ENCODE data around the gene TNS3.

TNS3 gene

DNA sequence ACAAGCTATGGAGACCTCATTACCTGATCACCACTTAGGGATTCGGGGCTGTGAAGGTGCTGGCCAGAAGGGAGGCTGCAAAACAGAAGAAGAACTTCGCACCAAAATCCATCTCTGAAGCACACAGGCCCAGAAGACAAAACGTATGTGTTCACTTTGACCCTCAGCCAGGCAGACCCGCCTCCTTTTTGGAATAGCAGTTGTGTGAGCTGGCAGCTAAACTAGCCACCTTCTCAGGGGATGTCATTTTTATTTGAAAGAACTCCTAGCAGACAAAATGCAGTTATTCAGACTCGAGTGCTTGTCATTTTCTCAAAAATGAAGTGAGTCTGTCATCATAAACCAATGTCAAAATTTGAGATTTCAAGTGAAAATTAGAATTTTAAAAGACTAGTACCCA, 71.7 kb downstream of the TNS3 start:
- peaks cover 0 to 3% of the 10 kb centered on the region in 2 donors for H3K36me3 ChIP-seq (ENCODE audit: control insufficient read depth in 2 of 2, insufficient read depth in 2 of 2, low read length in 2 of 2)
- no peaks in the 10 kb centered on the region for H3K27me3 ChIP-seq (ENCODE audit: control insufficient read depth in 1 of 2, insufficient read depth in 2 of 2, low read length in 2 of 2)
- H3K9me3 ChIP-seq (ENCODE audit: control insufficient read depth in 2 of 2, low read length in 2 of 2): no peaks in the 10 kb centered on the region
- H3K4me1 ChIP-seq (ENCODE audit: control insufficient read depth, insufficient read depth, low read length): peaks cover 41% of the 10 kb centered on the region
- no peak overlapping the region for H3K9ac ChIP-seq (ENCODE audit: low read length in 2 of 2)
- H3K4me3 ChIP-seq (ENCODE audit: low read length in 2 of 2): no peak overlapping the region
- H3K27ac ChIP-seq (ENCODE audit: low read length): no peak overlapping the region

DNA sequence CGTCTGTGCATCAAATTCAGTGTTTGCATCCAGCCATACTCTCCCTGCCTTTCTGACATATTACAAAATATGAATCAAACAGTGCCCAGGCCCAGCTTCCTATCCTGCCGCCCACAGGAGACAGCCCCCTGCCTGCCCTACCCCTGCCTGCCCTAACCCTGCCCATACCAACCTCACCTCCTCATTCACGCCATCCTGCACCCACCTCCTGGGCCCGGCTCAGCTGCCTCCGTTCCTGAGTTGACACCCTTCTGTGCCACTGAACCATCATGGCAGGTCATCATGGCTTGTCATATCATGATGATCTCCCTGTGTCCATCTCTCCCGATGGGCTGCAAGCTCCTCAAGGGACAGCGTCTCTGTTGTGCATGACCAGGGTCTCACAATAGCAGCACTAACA, 72.3 kb downstream of the TNS3 start:
- no peaks in the 10 kb centered on the region for H3K9me3 ChIP-seq (ENCODE audit: control insufficient read depth in 2 of 2, low read length in 2 of 2)
- peaks cover 38% of the 10 kb centered on the region for H3K4me1 ChIP-seq (ENCODE audit: control insufficient read depth, insufficient read depth, low read length)
- no peak overlapping the region for H3K27ac ChIP-seq (ENCODE audit: low read length)
- no peaks in the 10 kb centered on the region for H3K27me3 ChIP-seq (ENCODE audit: control insufficient read depth in 1 of 2, insufficient read depth in 2 of 2, low read length in 2 of 2)
- H3K36me3 ChIP-seq (ENCODE audit: control insufficient read depth in 2 of 2, insufficient read depth in 2 of 2, low read length in 2 of 2): peaks cover 0 to 3% of the 10 kb centered on the region in 2 donors
- H3K4me3 ChIP-seq (ENCODE audit: low read length in 2 of 2): no peak overlapping the region
- H3K9ac ChIP-seq (ENCODE audit: low read length in 2 of 2): no peak overlapping the region

GRCh38 chr7:47508389-47509380, 73.2 kb downstream of the TNS3 start:
- Histone ChIP-seq H3K4me3 (ENCODE audit: low read length in 2 of 2) (no peak overlapping the region), H3K4me1 (ENCODE audit: control insufficient read depth, insufficient read depth, low read length) (peaks cover 29% of the 10 kb centered on the region), H3K27ac (ENCODE audit: low read length) (no peak overlapping the region), H3K9me3 (ENCODE audit: control insufficient read depth in 2 of 2, low read length in 2 of 2) (no peaks in the 10 kb centered on the region), H3K27me3 (ENCODE audit: control insufficient read depth in 1 of 2, insufficient read depth in 2 of 2, low read length in 2 of 2) (no peaks in the 10 kb centered on the region), H3K9ac (ENCODE audit: low read length in 2 of 2) (no peak overlapping the region), H3K36me3 (ENCODE audit: control insufficient read depth in 2 of 2, insufficient read depth in 2 of 2, low read length in 2 of 2) (peaks cover 0 to 3% of the 10 kb centered on the region in 2 donors)

DNA sequence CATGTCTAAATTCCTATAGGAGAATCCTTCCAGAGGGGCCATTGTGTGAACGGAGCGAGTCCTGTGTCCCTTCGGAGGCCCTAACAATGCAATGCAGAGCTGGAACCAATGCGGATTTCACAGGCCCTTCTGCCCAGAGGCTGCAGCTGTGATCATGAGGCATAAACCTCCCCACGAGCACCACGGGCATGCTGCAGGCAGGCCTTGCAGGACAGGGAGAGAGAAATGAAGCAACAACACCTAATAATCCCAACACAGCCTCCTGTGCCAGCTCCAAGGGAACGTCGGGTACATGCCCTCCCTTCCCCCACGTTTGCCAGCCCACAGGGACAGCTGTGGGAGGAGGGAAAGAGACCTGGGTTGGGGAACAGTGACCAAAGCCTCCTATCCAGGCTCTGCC, 74.4 kb downstream of the TNS3 start:
- peaks cover 0 to 3% of the 10 kb centered on the region in 2 donors for H3K36me3 ChIP-seq (ENCODE audit: control insufficient read depth in 2 of 2, insufficient read depth in 2 of 2, low read length in 2 of 2)
- no peak overlapping the region for H3K27ac ChIP-seq (ENCODE audit: low read length)
- no peaks in the 10 kb centered on the region for H3K9me3 ChIP-seq (ENCODE audit: control insufficient read depth in 2 of 2, low read length in 2 of 2)
- no peaks in the 10 kb centered on the region for H3K27me3 ChIP-seq (ENCODE audit: control insufficient read depth in 1 of 2, insufficient read depth in 2 of 2, low read length in 2 of 2)
- H3K4me3 ChIP-seq (ENCODE audit: low read length in 2 of 2): no peak overlapping the region
- H3K4me1 ChIP-seq (ENCODE audit: control insufficient read depth, insufficient read depth, low read length): peaks cover 25% of the 10 kb centered on the region
- no peak overlapping the region for H3K9ac ChIP-seq (ENCODE audit: low read length in 2 of 2)

GRCh38 chr7:47506382-47507339, 75.2 kb downstream of the TNS3 start:
- Histone ChIP-seq H3K27ac (ENCODE audit: low read length) (no peak overlapping the region), H3K9ac (ENCODE audit: low read length in 2 of 2) (no peak overlapping the region), H3K4me3 (ENCODE audit: low read length in 2 of 2) (no peak overlapping the region), H3K9me3 (ENCODE audit: control insufficient read depth in 2 of 2, low read length in 2 of 2) (no peaks in the 10 kb centered on the region), H3K36me3 (ENCODE audit: control insufficient read depth in 2 of 2, insufficient read depth in 2 of 2, low read length in 2 of 2) (peaks cover 0 to 3% of the 10 kb centered on the region in 2 donors), H3K4me1 (ENCODE audit: control insufficient read depth, insufficient read depth, low read length) (peaks cover 25% of the 10 kb centered on the region), H3K27me3 (ENCODE audit: control insufficient read depth in 1 of 2, insufficient read depth in 2 of 2, low read length in 2 of 2) (no peaks in the 10 kb centered on the region)

DNA sequence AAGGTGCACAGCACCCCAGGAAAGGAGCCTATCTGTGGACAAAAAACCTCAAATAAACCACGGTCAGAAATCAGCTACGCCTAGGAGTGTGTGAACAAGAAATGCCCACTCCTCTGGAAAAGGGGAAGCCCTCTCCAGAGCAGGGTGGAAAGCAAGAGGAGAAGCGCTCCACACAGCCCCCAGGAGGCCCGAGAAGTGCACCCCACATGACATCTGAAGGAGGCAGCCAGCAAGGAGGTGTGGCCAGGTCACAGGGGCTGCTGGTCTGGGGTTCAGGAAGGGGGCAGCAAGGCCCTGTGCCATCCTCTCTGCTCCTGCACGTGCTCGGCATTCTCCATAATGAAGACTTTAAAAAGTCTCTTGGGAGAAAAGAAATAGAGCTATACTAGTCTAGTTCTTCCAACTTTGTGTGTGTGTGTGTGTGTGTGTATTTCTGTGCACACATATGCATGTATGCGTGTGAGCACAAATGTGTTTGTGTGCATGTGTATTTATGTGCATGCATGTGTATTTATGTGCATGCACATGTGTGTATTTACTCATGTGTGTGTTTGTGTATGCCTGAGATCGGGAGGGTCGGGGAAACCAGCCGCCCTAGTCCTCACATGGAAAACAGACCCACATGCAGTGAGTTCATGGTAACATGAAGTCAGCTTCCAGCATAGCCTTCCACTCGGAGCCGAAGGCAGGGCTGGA, 76.5 kb downstream of the TNS3 start:
- Histone ChIP-seq H3K9me3 (ENCODE audit: control insufficient read depth in 2 of 2, low read length in 2 of 2) (no peaks in the 10 kb centered on the region), H3K36me3 (ENCODE audit: control insufficient read depth in 2 of 2, insufficient read depth in 2 of 2, low read length in 2 of 2) (peaks cover 0 to 3% of the 10 kb centered on the region in 2 donors), H3K27me3 (ENCODE audit: control insufficient read depth in 1 of 2, insufficient read depth in 2 of 2, low read length in 2 of 2) (no peaks in the 10 kb centered on the region), H3K9ac (ENCODE audit: low read length in 2 of 2) (no peak overlapping the region), H3K4me3 (ENCODE audit: low read length in 2 of 2) (no peak overlapping the region), H3K27ac (ENCODE audit: low read length) (no peak overlapping the region), H3K4me1 (ENCODE audit: control insufficient read depth, insufficient read depth, low read length) (peaks cover 32% of the 10 kb centered on the region)

- H3K9me3 ChIP-seq (ENCODE audit: control insufficient read depth in 2 of 2, low read length in 2 of 2): no peaks in the 10 kb centered on the region
- H3K4me3 ChIP-seq (ENCODE audit: low read length in 2 of 2): no peak overlapping the region
- H3K9ac ChIP-seq (ENCODE audit: low read length in 2 of 2): no peak overlapping the region
- H3K27ac ChIP-seq (ENCODE audit: low read length): no peak overlapping the region
- H3K27me3 ChIP-seq (ENCODE audit: control insufficient read depth in 1 of 2, insufficient read depth in 2 of 2, low read length in 2 of 2): no peaks in the 10 kb centered on the region
- peaks cover 0 to 3% of the 10 kb centered on the region in 2 donors for H3K36me3 ChIP-seq (ENCODE audit: control insufficient read depth in 2 of 2, insufficient read depth in 2 of 2, low read length in 2 of 2)
- peaks cover 37% of the 10 kb centered on the region for H3K4me1 ChIP-seq (ENCODE audit: control insufficient read depth, insufficient read depth, low read length)
These were observed 77.2 kb downstream of the TNS3 start for GRCh38 chr7:47504551-47505311.

DNA sequence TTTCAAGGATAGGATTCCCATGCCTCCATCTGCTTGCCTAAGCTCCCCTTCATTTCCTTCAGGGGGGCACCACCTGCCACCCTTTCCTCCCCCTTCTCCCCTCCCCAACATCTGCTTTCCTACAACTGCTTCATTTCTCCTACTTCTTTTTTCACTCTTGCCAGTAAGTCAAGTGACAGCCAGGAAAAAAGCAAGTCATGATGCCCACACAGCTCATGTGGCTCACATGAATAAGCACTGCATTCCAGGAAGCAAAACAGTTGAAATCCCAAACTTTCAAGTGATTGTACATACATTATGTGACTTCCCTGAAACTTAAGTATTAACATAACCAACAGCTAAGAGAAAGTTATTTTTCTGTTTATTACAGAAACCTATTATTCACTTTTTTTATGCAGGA, 78.6 kb downstream of the TNS3 start:
- Histone ChIP-seq H3K36me3 (ENCODE audit: control insufficient read depth in 2 of 2, insufficient read depth in 2 of 2, low read length in 2 of 2) (peaks cover 0 to 3% of the 10 kb centered on the region in 2 donors), H3K9me3 (ENCODE audit: control insufficient read depth in 2 of 2, low read length in 2 of 2) (no peaks in the 10 kb centered on the region), H3K4me1 (ENCODE audit: control insufficient read depth, insufficient read depth, low read length) (peaks cover 37% of the 10 kb centered on the region), H3K4me3 (ENCODE audit: low read length in 2 of 2) (no peak overlapping the region), H3K27me3 (ENCODE audit: control insufficient read depth in 1 of 2, insufficient read depth in 2 of 2, low read length in 2 of 2) (no peaks in the 10 kb centered on the region), H3K27ac (ENCODE audit: low read length) (no peak overlapping the region), H3K9ac (ENCODE audit: low read length in 2 of 2) (no peak overlapping the region)

DNA sequence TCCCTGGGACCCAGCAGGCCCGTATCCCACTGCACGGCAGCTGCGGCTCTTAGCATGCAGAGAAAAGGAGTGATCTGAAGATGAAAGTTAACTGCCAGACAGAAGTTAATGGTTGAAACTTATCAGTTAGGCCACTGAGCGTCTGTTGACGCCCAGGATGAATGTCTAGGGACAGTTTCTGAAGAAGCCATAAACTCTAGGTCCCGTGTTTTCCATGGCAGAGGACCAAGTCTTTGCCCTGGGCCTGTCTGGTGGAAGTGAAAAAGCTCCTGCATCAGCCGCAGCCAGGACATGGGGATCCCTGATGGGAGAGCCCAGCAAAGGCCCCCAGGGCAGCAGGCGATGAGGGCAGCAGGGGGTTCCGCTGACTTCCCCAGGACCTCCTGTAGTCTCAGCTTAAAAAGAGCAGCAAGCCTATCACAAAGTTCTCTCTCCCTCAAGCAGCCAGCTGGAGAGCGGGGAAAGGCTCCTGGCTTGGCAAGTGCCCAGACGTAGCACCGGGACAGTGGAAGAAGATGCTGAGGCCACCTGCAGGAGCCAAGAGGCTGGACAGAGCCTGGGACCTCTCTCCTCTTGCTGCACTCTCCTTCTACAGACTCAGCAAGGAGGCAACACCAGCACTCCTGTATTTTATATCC, 79.6 kb downstream of the TNS3 start:
- H3K27ac ChIP-seq (ENCODE audit: low read length): no peak overlapping the region
- no peaks in the 10 kb centered on the region for H3K27me3 ChIP-seq (ENCODE audit: control insufficient read depth in 1 of 2, insufficient read depth in 2 of 2, low read length in 2 of 2)
- peaks cover 0 to 3% of the 10 kb centered on the region in 2 donors for H3K36me3 ChIP-seq (ENCODE audit: control insufficient read depth in 2 of 2, insufficient read depth in 2 of 2, low read length in 2 of 2)
- no peak overlapping the region for H3K4me3 ChIP-seq (ENCODE audit: low read length in 2 of 2)
- H3K9me3 ChIP-seq (ENCODE audit: control insufficient read depth in 2 of 2, low read length in 2 of 2): no peaks in the 10 kb centered on the region
- H3K4me1 ChIP-seq (ENCODE audit: control insufficient read depth, insufficient read depth, low read length): peaks cover 40% of the 10 kb centered on the region
- no peak overlapping the region for H3K9ac ChIP-seq (ENCODE audit: low read length in 2 of 2)

Data from stomach smooth muscle (tissue), 2 donors.